Stromal cell of bone marrow (primary cell): ENCODE measurements around the gene SYK.
A peak's percentile ranks its signal among the peaks of the same experiment; 100 is the strongest.

Source experiments
- DNase-seq: peaks from one replicate; pipeline ENCODE4 v3.0.0-alpha.2; 2012; ENCODE audit warnings: low read depth

Gene SYK

DNA sequence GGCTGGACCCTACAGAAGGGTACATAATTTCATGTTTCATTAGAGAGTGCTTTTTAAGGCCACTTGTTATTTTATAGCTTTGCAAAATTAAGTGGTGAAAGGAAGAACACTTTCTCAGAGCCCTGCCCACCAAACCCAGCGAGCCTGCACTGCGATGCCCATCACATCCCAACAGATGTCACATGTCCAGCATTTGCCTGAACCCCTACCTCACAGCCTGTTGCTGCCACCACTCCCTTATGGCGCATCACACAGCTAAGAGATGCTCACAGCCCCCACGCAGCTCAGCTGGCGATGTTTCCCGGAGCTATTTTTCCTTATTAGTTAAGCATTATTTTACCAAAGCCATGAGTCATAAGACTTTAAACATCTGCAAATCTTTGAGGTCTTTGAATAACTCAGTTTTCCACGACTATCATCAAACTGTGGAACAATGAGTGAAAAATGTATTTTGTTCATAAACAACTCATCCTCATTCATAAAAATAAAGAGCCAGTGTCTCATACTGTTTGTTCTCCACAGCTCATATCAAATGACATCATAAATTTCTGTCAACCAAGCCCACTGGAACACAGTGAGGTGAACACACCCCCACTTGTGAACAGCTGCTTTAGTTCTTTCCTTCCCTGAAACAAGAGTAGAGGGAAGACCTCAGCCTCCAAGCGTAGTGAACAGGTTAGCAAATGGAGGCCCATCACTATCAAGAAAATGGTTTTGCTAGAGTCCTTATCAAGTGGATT lies 104.9 kb downstream of the SYK start:
- DNase-seq = no peak

DNA sequence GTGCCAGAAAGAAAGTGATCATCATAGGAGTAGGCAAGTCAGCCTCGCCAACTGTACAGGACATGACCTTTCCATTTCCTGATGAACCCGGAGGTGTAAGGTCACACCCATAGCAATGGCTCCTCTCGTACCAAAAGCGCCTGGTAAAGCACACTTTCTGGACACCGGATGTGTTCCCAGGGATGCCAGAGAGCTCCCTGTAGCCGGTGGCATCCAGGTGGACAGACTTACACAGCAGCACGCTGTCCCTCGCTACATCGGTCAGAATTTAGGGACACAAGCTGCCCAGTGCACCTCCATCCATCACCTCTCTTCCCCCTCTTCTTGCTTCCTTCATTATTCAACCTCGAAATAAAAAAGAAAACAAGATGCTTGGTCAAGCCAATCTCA lies 105.4 kb downstream of the SYK start:
- no peak for DNase-seq

DNA sequence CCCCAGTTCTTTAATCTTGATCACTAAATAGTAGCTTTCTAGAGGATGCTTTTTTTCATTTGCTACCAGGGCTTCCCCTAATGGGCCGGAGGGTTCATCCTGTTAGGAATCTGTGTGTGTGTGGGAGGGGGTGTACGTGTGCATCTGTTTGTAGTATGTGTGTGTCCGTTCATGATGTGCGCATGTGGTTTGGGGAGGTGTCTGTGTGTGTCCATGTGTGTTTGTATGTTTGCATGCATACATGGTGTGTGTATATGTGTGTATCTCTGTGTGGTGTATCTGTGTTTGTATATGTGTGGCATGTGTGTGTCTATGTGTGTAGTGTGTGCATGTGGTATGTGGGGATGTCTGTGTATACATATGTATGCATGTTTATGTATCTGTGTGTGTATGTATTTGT lies 106.2 kb downstream of the SYK start:
- DNase-seq = no peak

DNA sequence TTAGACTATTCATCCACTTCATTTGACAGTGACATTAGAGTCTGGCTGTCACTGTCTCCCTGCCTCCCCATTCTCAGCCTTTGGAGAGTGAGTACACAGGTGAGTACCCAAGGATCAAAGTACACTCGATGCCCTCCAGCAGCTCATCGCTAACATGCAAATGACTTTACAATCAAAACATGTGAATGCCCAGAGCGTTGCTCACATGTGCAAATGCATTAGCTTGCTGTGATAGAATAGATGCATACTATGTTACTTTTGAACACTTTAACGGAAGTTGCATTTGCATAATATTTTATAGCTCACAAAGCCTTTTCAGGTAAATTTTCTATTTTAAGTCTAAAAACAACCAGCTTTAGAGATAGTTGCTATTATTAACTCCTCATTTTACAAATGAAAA lies 107.6 kb downstream of the SYK start:
- DNase-seq = no peak

DNA sequence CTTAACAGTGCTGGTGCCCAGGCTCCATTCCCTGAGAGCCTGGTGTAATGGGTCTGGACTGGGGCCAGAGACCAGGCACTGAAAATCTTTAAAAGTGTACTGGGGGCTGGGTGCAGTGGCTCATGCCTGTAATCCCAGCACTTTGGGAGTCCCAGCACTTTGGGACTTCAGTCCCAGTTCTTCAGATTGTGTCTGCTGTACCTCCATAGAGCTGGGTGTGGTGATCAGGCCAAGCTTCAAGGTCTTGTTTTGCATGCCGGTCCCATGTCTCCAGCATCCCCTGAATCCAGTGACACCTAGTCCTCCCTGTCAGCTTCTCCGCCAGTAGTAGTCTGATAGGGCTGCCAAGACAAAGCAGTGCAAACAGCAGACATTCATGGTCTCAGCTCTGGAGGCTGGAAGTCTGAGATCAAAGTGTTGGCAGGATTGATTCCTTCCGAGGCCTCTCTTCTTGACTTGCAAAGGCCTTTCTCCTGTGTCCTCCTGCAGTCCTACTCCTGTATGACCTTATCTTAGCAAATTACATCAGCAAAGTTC lies 108.2 kb downstream of the SYK start:
- DNase-seq = no peak

DNA sequence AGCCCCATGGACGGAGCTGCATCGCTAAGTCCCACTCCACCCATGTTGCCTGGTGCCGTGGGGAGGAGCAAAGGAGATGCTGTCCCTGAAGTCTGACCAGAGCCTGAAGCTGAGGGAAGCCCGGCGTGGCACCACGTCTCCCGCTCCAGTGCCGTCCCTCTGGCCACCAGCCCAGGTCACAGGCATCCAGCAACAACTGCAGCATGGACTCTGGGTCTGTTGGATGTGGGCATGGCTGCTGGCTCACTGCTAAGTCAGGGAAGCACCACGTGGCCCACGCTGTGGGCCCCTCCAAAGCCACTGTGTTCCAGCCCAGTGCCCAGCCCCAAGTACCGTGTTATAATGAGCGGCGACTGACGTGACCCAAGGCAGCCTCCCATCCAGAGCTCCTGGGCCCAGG lies 112.6 kb downstream of the SYK start:
- DNase-seq = no peak

DNA sequence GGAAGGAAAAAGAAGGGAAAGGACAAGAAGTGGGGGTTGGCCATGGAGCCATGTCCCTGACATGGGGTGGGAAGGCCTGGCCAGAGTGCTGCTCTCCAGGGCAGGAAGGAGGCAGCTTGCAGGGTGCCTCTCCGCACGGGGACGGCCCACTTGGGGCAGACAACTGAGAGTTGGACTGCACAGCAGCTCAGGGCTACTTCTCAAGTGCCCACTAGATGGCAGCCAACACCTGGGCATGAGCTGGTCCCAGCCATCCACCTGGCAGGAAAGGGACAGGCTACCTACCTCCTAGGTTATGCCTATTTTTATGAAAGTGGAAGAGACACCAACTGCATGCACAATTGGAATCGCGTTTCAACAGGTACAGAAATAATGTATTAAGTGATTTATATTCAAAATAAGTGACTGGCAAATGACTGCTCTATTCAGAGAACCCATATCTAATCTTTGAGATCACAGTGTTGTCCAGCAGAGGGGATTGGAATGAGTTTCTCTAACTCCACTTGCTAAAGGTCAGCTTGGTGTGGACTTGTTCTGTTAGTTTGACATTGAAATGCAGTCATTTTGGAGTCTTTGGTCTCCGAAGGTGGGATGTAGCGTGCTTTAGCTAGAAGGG lies 113.4 kb downstream of the SYK start:
- DNase-seq = peak; percentile 43

DNA sequence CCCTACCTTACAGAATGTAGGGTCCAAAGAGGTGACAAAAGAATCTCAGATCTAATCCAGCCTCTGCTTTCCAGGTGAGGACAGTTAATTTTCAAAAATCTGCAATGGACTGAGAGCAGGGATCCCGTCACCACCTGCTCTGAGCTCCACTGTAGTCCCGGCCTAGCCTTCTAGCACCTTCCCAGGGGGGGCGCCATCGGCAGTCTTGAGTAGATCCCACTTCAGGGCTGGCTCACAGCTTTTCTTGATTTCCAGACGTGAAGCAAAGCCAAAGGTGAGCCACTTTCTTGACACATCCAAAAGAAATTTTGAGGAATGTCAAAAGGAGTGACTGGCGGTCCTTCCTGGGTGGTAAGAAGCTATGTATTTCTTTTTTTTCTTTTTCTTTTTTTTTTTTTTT lies 114.1 kb downstream of the SYK start:
- DNase-seq = peak; percentile 13

DNA sequence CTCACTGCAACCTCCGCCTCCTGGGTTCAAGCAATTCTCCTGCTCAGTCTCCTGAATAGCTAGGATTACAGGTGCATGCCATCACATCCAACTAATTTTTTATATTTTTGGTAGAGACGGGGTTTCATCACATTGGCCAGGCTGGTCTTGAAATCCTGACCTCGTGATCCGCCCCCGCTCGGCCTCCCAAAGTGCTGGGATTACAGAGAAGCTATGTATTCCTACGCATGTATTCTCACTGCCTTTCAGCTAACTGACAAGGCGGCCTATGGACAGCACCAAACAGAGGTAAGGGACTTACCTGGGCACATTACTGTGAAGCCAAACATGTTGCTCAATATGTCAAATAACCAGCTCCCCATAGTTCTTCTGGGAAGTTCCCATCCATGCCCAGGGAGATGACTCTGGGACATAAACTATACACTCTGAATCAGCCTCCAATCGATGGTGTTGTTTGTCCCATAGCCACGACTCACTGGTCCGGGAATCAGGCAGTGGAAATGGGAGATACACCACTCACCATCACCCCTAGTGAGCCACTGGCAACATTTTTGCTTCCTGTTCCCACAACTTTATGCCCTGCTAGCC lies 114.6 kb downstream of the SYK start:
- peak; percentile 54 for DNase-seq

DNA sequence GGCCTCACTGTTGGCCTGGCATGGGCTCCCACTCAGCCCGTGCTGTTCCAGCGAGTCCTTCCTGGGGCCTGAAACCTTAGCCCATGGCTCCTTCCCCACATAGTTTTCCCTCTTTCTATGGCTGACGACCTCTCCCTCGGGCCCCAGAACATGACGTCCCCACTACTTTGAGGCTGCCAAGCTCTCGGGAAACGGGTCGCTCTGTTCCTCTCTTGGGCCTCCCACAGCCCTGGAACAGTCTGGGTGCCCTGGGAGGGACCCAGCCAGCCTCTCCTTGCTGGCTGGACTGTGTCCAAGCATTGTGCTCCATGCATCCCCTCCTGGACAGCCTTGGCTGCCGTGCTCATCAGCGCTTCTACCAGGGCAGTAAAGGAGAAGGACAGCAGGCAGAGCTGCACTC lies 118.3 kb downstream of the SYK start:
- no peak for DNase-seq

DNA sequence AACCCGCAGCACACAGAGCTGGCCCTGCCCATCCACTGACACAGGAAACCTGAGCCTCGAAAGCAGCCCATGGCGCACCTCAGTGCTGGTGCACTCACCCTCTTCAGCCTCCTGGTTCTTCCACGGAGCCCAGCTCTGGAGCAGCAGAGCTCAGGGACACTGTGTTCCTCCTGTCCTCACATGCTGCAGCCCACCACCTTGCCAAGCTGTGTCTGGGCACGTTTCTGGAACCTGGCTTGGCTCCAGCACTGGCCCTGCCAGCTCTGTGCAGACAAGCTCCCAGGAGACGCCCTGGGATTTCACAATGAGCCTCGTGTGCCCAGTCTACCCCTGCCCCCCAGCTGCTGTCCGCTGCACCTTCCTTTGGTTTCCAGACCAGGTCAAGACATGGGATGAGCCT lies 119.5 kb downstream of the SYK start:
- no peak for DNase-seq

DNA sequence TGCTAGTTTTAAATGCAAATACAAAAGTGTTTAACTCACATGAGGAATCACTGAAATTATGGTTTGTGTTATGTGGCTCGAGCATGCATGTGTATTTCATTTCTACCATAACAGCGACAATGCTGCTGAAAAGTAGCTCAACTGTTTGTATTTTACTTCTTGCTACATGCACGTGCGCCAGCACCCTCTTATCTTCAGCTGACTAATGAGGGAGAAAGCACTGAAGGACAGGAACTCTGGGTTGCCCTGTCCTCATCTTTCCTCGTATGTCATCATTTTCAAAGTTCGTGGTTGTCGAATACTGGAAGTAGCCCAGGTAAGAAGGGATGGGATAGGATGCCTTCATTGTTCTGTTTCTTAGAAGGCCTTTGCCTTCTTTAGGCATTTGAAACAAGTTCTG lies 120.3 kb downstream of the SYK start:
- DNase-seq = no peak

DNA sequence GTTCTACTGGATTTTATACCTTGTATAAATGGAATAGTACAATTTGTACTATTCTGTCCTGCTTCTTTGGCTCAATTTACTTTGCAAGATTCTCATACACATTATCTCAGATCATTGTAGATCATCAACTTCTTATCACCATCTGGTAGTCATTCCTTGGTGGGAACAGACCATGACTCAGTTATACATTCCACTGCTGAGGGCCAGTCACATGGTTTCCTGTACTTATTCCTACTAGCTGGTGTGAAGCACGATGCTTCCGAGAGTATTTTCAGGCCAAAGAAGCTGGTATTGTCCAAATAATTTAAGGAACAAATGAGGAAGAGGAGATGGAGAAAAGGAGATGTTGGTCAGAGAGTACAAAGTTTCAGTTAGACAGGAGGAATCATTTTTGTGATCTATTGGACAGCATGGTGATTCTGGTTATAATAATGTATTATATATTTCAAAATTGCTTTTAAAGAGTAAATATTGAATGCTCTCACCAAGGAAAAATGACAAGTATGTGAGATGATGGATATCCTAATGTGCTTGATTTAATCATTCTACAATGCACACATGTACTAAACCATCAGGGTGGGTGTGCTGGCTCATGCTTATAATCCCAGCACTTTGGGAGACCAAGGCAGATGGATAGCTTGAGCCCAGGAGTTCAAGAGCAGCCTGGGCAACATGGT lies 124.1 kb downstream of the SYK start:
- DNase-seq = peak; percentile 40

DNA sequence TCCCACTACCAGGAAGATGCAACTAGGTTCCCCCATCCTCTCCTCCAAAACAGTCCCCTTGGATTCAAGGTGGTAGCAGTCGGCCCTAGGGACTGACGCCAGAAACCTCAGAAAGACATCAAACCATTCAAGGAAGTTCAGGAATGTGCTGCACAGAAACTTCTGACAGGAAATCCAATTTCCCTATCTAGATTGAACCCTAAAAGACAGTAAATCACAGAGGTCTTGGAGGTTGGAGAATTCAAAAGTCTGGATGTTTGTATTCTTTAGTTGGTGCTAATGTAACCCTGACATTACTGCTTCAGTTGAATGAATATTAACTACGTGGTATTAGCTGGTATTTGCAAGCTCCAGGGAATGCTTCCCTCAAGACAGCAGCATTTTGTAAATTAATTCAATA lies 125.3 kb downstream of the SYK start:
- no peak for DNase-seq

DNA sequence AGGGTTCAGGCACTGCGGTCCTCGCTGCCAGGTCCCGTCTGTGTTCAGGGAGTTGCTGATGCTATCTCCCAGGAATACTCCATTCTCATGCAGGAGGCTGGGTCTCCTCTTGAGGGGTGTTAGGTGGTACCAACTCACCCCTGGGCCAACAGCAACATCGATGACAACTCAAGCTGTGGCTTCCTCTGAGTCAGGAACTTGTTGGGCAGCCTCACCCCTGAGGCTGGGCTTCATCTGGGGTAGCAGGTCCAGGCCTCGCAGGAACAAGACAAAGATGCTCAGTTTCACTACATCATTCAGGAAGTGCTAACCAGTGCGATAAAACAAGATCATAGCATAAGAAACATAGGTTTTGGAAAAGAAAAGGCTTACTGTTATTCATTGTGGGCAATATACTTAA lies 125.9 kb downstream of the SYK start:
- DNase-seq = no peak

DNA sequence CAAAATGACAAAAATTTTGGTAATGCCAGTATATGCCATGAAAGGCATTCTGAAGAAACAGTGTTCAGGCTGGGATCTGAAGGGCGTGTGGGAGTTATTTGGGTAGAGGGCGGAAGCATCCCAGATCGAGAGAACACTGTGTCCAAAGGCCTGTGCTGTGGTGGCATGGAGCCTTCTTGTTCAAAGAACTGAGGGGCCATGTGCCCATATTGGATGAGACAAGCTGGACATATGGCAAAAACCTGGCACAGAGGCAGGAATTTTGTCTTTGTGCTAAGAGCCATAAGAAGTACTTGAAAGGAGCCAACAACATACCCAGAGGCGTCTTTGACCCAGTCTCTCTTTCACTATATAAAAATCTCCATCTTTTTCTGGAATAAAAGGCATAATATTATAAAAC lies 128.0 kb downstream of the SYK start:
- no peak for DNase-seq

DNA sequence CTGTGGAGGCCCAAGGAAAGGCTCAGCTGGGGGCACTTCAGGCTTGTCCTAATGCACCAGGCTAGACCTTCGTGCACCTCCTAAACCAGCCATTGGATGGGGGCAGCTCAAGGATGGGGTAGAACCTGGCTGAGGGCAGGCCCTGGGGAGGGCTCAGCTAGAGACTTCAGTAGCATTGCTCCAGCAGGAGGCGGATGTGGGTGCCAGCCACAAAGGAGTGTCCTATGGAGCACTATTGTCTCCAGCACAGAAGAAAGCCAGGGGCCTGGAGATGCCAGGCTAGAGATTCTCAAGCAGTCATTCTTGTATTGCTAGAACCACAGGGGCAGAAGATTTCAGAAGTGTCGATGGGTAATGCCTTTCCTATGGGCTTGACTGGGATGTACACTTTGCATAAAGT lies 131.8 kb downstream of the SYK start:
- no peak for DNase-seq

DNA sequence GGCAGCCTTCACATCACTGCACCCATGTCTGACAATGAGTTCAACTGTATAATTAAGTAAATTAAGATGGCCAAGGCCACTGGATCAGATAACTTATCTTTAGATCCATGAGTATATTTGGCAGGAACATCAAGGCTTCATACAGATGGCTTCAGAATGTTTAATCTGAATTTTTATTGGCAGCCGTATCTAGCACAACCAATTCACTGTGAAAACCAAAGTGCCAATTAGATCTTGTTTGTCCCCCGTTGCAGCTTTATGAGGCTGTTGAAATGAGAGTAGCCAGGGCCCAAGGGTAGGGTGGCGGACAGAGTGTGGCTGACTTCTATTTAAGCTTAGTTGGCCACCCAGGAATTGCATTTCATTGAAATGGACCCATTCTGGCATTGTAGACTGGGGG lies 137.7 kb downstream of the SYK start:
- no peak for DNase-seq

DNA sequence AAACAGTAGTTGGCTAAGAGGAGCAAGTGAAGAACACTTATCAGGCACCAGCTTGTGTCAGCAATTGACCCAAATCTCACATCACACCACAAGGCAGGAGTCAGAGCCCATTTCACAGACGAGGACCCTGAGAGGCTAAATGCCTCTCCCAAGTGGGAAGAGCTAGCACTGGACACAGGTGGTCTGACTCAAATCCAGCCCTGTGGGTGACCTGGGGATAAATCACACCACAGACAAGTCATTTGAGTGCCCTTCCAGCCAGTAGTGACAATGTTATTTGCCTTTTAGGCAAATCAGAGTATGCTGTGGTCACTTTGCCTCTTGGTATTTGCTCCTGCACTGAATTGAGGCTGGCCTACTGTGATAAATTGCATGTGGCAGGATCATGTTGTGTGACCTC lies 138.7 kb downstream of the SYK start:
- no peak for DNase-seq

DNA sequence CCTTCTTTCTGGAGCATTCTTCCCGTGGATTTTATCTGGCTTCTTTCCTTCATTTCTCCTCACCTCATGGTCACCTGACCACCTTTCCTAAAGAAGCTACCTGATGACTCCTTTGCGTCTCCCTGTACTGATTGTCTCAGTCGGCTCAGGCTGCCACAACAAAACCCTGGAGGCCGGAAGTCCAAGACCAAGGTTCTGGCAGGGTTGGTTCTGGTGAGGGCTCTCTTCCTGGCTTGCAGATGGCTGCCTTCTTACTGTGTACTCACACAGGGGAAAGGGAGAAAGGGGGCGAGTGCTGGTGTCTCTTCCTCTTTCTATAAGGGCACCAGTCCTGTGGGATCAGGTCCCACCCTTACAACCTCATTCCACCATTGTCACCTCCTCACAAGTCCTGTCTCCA lies 140.0 kb downstream of the SYK start:
- DNase-seq = no peak

DNA sequence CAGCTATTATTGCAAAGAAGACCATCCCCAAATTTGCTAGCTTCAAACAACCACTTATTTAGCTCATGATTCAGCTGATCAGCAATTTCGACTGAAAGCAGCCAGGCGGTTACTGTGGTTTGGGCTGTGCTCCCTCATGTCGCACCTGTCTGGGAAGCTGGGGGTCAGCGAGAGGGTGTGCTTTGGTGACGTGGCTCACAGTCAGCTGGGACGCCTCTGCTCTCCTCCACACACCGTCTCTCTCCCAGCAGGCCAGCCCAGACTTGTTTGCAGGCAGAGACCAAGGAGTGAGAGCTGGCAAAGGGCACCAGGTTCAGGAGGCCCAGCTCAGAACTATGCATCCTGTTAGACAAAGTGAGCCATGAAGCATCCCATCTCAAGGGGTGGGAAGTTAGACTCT lies 140.9 kb downstream of the SYK start:
- DNase-seq = no peak

DNA sequence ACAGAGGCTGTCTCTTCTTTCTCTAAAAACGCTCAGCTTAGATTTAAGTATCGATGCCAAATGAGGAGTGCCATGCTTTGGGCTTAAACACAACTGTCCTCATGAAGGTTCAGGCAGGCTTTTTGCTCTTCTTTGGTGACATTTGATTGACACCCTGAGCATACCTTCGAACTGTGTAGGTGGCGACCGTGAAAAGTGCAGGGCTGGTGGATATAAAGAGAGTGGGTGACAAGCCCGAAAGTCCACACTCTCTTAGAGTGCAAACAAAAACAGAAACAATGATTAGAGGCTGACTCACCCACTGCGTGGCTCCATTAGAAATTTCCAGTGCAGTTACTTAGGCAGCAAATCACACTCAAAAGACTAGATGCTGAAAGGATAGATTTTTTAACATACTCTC lies 141.7 kb downstream of the SYK start:
- DNase-seq = no peak

DNA sequence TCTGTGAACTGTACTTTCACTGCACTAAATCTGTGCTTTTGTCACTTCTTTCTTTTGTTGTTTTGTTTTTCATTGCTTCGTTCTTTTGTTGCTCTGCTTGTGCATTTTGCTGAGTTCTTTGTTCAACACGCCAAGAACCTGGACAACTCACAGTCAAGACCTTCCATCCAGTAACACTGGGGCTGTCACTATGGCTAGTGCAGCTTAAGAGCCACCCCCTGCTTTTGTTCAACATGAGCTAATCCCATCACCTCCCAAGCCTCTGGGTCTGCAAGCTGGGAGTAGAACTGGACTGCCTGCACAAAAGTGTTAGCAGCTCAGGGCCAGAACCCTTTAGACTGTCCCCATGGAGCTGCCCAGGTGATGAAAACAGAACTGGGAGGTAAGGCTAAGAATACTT lies 143.7 kb downstream of the SYK start:
- DNase-seq = no peak
